Breast epithelium (tissue), 3 donors: ENCODE data around the gene KLF6.

ENCODE experiments used
- CTCF ChIP-seq, 3 donors: fragments of 450-650 bp; IDR thresholded peaks; one replicate each; pipeline ENCODE4 v1.5.1; 2016 to 2017; ENCODE audit warnings: antibody characterized with exemption in 3 of 3, mild to moderate bottlenecking in 3 of 3, moderate library complexity in 3 of 3
- POLR2A ChIP-seq: fragments of 450-650 bp; IDR thresholded peaks from one replicate; pipeline ENCODE4 v1.6.1; 2016; ENCODE audit warnings: antibody characterized with exemption, mild to moderate bottlenecking, moderate library complexity
- POLR2AphosphoS5 ChIP-seq, 3 donors: sonication (generic); formaldehyde crosslinking; IDR thresholded peaks; one replicate each; pipeline ENCODE4 v1.6.1; 2017; ENCODE audit warnings: antibody characterized with exemption in 3 of 3

- TF ChIP-seq CTCF (IDR thresholded peaks at IDR 0.05) (no peak), POLR2A (no peak), POLR2AphosphoS5 (IDR thresholded peaks at IDR 0.05) (no peak)
Measured at GRCh38 chr10:3746634-3747033, 38.4 kb downstream of the KLF6 start.
